ENCODE data around the gene KLK8.

Gene KLK8

DNA sequence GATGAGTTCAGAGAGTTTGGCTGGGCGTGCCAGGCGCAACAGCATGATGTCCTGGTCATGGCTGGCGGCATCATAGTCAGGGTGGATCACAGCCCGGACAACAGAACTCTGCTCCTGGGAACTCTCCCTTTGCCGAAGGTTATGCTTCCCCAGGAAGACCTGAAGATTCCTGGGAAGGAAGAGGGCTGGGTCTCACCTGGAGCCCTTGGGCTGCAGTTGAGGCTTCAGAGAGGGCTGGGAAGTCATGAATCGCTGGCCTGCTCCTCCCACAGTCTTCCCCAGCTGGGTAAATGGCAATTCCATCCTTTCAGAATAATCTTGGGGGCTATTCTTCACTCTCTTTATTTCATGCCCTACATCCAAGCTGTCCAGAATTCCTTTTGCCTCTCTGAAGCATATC, 38.0 kb downstream of the KLK8 start:
- H3K36me3 ChIP-seq (ENCODE audit: insufficient read depth, low read length), result no peaks in the 10 kb centered on the region
- no peak overlapping the region for H3K4me2 ChIP-seq (ENCODE audit: low read length)
- H3K27ac ChIP-seq (ENCODE audit: low read depth, low read length, poor library complexity, severe bottlenecking), result no peak overlapping the region
- no peaks in the 10 kb centered on the region for H3K9me2 ChIP-seq (ENCODE audit: low read depth, low read length)
- no peak overlapping the region for H2AFZ ChIP-seq (ENCODE audit: low read length)
- H3K9me3 ChIP-seq (ENCODE audit: low read length), result no peaks in the 10 kb centered on the region
- H4K20me1 ChIP-seq (ENCODE audit: insufficient read depth, low read length), result no peaks in the 10 kb centered on the region
- H3K27me3 ChIP-seq (ENCODE audit: insufficient read depth, low read length), result no peaks in the 10 kb centered on the region
- no peak overlapping the region for H3K4me3 ChIP-seq (ENCODE audit: low read depth, low read length, poor library complexity, severe bottlenecking)
- TF ChIP-seq EZH2 (IDR thresholded peaks at IDR 0.05; ENCODE audit: borderline replicate concordance, low read length), result no peak
- TF ChIP-seq, protein P1, sequence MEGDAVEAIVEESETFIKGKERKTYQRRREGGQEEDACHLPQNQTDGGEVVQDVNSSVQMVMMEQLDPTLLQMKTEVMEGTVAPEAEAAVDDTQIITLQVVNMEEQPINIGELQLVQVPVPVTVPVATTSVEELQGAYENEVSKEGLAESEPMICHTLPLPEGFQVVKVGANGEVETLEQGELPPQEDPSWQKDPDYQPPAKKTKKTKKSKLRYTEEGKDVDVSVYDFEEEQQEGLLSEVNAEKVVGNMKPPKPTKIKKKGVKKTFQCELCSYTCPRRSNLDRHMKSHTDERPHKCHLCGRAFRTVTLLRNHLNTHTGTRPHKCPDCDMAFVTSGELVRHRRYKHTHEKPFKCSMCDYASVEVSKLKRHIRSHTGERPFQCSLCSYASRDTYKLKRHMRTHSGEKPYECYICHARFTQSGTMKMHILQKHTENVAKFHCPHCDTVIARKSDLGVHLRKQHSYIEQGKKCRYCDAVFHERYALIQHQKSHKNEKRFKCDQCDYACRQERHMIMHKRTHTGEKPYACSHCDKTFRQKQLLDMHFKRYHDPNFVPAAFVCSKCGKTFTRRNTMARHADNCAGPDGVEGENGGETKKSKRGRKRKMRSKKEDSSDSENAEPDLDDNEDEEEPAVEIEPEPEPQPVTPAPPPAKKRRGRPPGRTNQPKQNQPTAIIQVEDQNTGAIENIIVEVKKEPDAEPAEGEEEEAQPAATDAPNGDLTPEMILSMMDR (IDR thresholded peaks at IDR 0.05; ENCODE audit: low read length), result no peak
- H3K4me1 ChIP-seq (ENCODE audit: insufficient read depth, low read length, severe bottlenecking), result no peaks in the 10 kb centered on the region
- no peaks in the 10 kb centered on the region for H3K79me2 ChIP-seq (ENCODE audit: insufficient read depth, low read length)
- H3F3A ChIP-seq (ENCODE audit: insufficient read depth, low read length), result no peaks in the 10 kb centered on the region
- H3K9ac ChIP-seq (ENCODE audit: low read length), result no peak overlapping the region

DNA sequence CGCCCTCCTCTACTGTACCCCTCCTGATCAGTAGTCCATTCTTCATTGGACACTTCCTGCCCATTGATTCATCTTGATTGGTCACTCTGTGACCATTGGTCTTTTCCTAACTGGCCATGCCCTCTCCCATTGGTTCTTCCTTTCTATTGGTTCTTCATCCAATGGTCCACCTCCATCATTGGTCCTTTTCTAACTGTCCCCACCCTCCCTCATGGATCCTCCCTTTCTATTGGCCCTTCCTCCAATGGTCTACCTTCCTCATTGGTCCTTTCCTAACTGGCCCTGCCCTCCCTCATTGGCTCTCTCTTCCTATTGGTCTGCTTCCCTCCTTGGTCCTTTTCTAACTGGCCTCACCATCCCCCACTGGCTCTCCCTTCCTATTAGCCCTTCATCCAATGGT, 39.2 kb downstream of the KLK8 start:
- Histone ChIP-seq H3K36me3 (ENCODE audit: insufficient read depth, low read length) (no peaks in the 10 kb centered on the region), H3K27ac (ENCODE audit: low read depth, low read length, poor library complexity, severe bottlenecking) (no peak overlapping the region), H3K27me3 (ENCODE audit: insufficient read depth, low read length) (no peaks in the 10 kb centered on the region), H3K4me3 (ENCODE audit: low read depth, low read length, poor library complexity, severe bottlenecking) (no peak overlapping the region), H3K4me2 (ENCODE audit: low read length) (no peak overlapping the region), H3K4me1 (ENCODE audit: insufficient read depth, low read length, severe bottlenecking) (no peaks in the 10 kb centered on the region), H3F3A (ENCODE audit: insufficient read depth, low read length) (no peaks in the 10 kb centered on the region), H4K20me1 (ENCODE audit: insufficient read depth, low read length) (no peaks in the 10 kb centered on the region), H3K9ac (ENCODE audit: low read length) (no peak overlapping the region), H3K9me2 (ENCODE audit: low read depth, low read length) (no peaks in the 10 kb centered on the region), H3K79me2 (ENCODE audit: insufficient read depth, low read length) (no peaks in the 10 kb centered on the region), H3K9me3 (ENCODE audit: low read length) (no peaks in the 10 kb centered on the region), H2AFZ (ENCODE audit: low read length) (no peak overlapping the region)
- TF ChIP-seq, protein P1 (IDR thresholded peaks at IDR 0.05; ENCODE audit: low read length), result no peak
- TF ChIP-seq EZH2 (IDR thresholded peaks at IDR 0.05; ENCODE audit: borderline replicate concordance, low read length), result no peak

DNA sequence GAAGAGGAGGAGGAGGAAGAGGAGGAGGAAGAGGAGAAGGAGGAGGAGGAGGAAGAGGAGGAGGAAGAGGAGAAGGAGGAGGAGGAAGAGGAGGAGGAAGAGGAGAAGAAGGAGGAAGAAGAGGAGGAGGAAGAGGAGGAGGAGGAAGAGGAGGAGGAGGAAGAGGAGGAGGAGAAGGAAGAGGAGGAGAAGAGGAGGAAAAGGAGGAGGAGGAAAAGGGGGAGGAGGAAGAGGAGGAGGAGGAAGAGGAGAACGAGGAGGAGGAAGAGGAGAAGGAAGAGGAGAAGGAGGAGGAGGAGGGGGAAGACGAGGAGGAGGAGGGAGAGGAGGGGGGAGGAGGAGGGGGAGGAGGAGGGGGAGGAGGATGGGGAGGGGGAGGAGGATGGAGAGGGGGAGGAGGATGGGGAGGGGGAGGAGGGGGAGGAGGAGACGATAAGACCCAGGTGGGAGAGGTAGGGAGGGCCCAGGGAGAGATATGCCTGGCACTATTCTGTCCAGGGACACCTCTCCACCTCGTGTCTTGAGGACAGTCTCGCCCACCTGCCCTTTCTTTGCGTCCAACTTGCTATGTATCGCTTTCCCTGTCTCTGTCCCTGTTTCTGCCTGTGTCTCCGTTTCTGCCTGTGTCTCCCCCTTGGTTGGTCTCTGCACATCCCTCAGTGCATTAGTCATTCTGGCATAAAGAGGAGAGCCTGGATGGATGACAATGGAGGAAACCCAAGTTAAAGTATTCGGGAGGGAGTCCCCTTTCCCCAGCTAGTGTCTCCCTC, 41.5 kb downstream of the KLK8 start:
- Histone ChIP-seq H3K4me2 (ENCODE audit: low read length) (no peak overlapping the region), H3K79me2 (ENCODE audit: insufficient read depth, low read length) (no peaks in the 10 kb centered on the region), H3K36me3 (ENCODE audit: insufficient read depth, low read length) (no peaks in the 10 kb centered on the region), H4K20me1 (ENCODE audit: insufficient read depth, low read length) (no peaks in the 10 kb centered on the region), H3K27ac (ENCODE audit: low read depth, low read length, poor library complexity, severe bottlenecking) (no peak overlapping the region), H3K27me3 (ENCODE audit: insufficient read depth, low read length) (no peaks in the 10 kb centered on the region), H3K4me3 (ENCODE audit: low read depth, low read length, poor library complexity, severe bottlenecking) (no peak overlapping the region), H2AFZ (ENCODE audit: low read length) (no peak overlapping the region), H3K9me3 (ENCODE audit: low read length) (no peaks in the 10 kb centered on the region), H3K4me1 (ENCODE audit: insufficient read depth, low read length, severe bottlenecking) (no peaks in the 10 kb centered on the region), H3F3A (ENCODE audit: insufficient read depth, low read length) (no peaks in the 10 kb centered on the region), H3K9ac (ENCODE audit: low read length) (no peak overlapping the region), H3K9me2 (ENCODE audit: low read depth, low read length) (no peaks in the 10 kb centered on the region)
- TF ChIP-seq EZH2 (IDR thresholded peaks at IDR 0.05; ENCODE audit: borderline replicate concordance, low read length), result no peak
- TF ChIP-seq, protein P1 (IDR thresholded peaks at IDR 0.05; ENCODE audit: low read length), result no peak

All from OCI-LY1 (cell line).